B cell (primary cell): ENCODE measurements around the gene PCDHGC4. TPM values are rescaled to one million over a fixed set of nuclear protein-coding genes. Genes with fewer than 3 reads are reported as not detected.

Experiments used
- ATAC-seq: fragments of 200-7000 bp; cut with Tn5 transposase; one replicate; pipeline ENCODE4 v1.10.0; 2021; ENCODE audit warnings: low read depth, mild to moderate bottlenecking, moderate number of reproducible peaks, moderate library complexity
- CTCF ChIA-PET: fragments of 350-600 bp; sonication (Branson Sonifier 250); formaldehyde crosslinking; loops from one replicate; lab custom pipeline; 2021; ENCODE audit warnings: antibody characterized with exemption, inconsistent platforms; lab: Charles Lee
- POLR2A ChIA-PET: fragments of 350-600 bp; sonication (Branson Sonifier 250); formaldehyde crosslinking; loops from one replicate; lab custom pipeline; 2021; ENCODE audit warnings: antibody characterized with exemption; lab: Charles Lee
- DNase-seq: peaks from one replicate; pipeline ENCODE4 v3.0.0; 2013
- H2AFZ ChIP-seq: 2 replicates; pipeline ENCODE4 v1.6.1; 2012; ENCODE audit warnings: mild to moderate bottlenecking, low read depth, low read length; ENCODE audit not compliant: insufficient read depth, poor library complexity, severe bottlenecking
- H3K27ac ChIP-seq, 2 donors: 1 replicate in 1 of 2; 2 replicates in 1 of 2; pipeline ENCODE4 v1.5.1; 2012 to 2013; ENCODE audit warnings: low read length in 2 of 2, mild to moderate bottlenecking in 2 of 2, moderate library complexity in 1 of 2
- H3K27me3 ChIP-seq, 4 experiments: fragments of 200-600 bp in 1 of 4; sonication (generic) in 1 of 4; replicated peaks in 1 of 4; 1 replicate in 2 of 4; 2 replicates in 2 of 4; pipeline versions ENCODE4 v1.6.1 to v1.7.0; 2013 to 2016; ENCODE audit warnings: low read length in 3 of 4, mild to moderate bottlenecking in 2 of 4, mixed read lengths in 1 of 4, moderate library complexity in 1 of 4; ENCODE audit not compliant: insufficient read depth in 4 of 4, control insufficient read depth in 3 of 4; ENCODE audit errors: control extremely low read depth in 1 of 4
- H3K36me3 ChIP-seq, 2 experiments: replicated peaks in 1 of 2; 1 replicate in 1 of 2; 2 replicates in 1 of 2; pipeline versions ENCODE4 v1.6.1 to v1.7.1; 2013; ENCODE audit warnings: low read length in 1 of 2; ENCODE audit not compliant: insufficient read depth in 2 of 2, control insufficient read depth in 1 of 2; ENCODE audit errors: control extremely low read depth in 1 of 2, extremely low read depth in 1 of 2
- H3K4me1 ChIP-seq, 2 donors: fragments of 200-600 bp in 1 of 2; sonication (generic) in 1 of 2; 1 replicate in 1 of 2; 2 replicates in 1 of 2; pipeline versions ENCODE4 v1.5.1 to v1.6.1; 2013 to 2017; ENCODE audit warnings: low read length in 2 of 2; ENCODE audit not compliant: control insufficient read depth in 2 of 2, insufficient read depth in 2 of 2
- H3K4me2 ChIP-seq: replicated peaks from 2 replicates; pipeline ENCODE3; 2012; ENCODE audit warnings: mild to moderate bottlenecking, low read depth, low read length; ENCODE audit not compliant: poor library complexity, severe bottlenecking
- H3K4me3 ChIP-seq, 5 experiments: fragments of 200-600 bp in 1 of 5; sonication (generic) in 1 of 5; 1 replicate in 3 of 5; 2 replicates in 2 of 5; pipeline versions ENCODE4 v1.5.1 to v1.7.0; 2011 to 2016; ENCODE audit warnings: low read length in 4 of 5, mild to moderate bottlenecking in 4 of 5, low read depth in 2 of 5, control low read depth in 1 of 5, moderate library complexity in 1 of 5; ENCODE audit not compliant: insufficient read depth in 1 of 5; ENCODE audit errors: control extremely low read depth in 1 of 5, extremely low read depth in 1 of 5
- H3K79me2 ChIP-seq: fragments of 200-600 bp; sonication (generic); one replicate; pipeline ENCODE4 v1.6.0; 2016; ENCODE audit warnings: low read length; ENCODE audit not compliant: control insufficient read depth, insufficient read depth
- H3K9ac ChIP-seq: fragments of 200-600 bp; sonication (generic); 2 replicates; pipeline ENCODE4 v1.6.1; 2017; ENCODE audit warnings: mild to moderate bottlenecking, low read length, moderate library complexity
- H3K9me3 ChIP-seq, 3 donors: one replicate each; pipeline versions ENCODE4 v1.6.1 to v1.7.1; 2013; ENCODE audit warnings: low read length in 2 of 3; ENCODE audit not compliant: control insufficient read depth in 2 of 3, insufficient read depth in 1 of 3; ENCODE audit errors: control extremely low read depth in 1 of 3
- H4K20me1 ChIP-seq: 2 replicates; pipeline ENCODE4 v1.6.0; 2012; ENCODE audit warnings: mild to moderate bottlenecking, low read length; ENCODE audit not compliant: insufficient read depth, control insufficient read depth, poor library complexity, severe bottlenecking
- H3K27ac Mint-ChIP-seq: one replicate; pipeline ENCODE4 v1.8.0; 2021; ENCODE audit warnings: mixed read lengths
- H3K27me3 Mint-ChIP-seq: one replicate; pipeline ENCODE4 v1.8.0; 2021; ENCODE audit warnings: mixed read lengths
- H3K4me1 Mint-ChIP-seq: one replicate; pipeline ENCODE4 v1.8.0; 2021; ENCODE audit warnings: mixed read lengths
- H3K4me3 Mint-ChIP-seq: one replicate; pipeline ENCODE4 v1.8.0; 2021; ENCODE audit warnings: mixed read lengths
- H3K9me3 Mint-ChIP-seq: one replicate; pipeline ENCODE4 v1.8.0; 2022; ENCODE audit warnings: mixed read lengths; ENCODE audit not compliant: insufficient read depth
- CTCF ChIP-seq: fragments of 200-600 bp; IDR thresholded peaks from one replicate; pipeline ENCODE4 v1.8.0; 2022; ENCODE audit warnings: antibody characterized with exemption, mild to moderate bottlenecking
- EZH2 ChIP-seq: IDR thresholded peaks from 2 replicates; pipeline ENCODE4 v1.6.1; 2012; ENCODE audit warnings: borderline replicate concordance, low read depth, mild to moderate bottlenecking, moderate library complexity, low read length; ENCODE audit not compliant: insufficient read depth, poor library complexity, severe bottlenecking
- WGBS: methylation state at CpG from one replicate; pipeline ENCODE4 v1.1.5; 2013; ENCODE audit warnings: missing lambda C conversion rate; ENCODE audit not compliant: insufficient coverage; 5-methylcytosine and 5-hydroxymethylcytosine counted together
- intact Hi-C: fragments of 100-400 bp; cut with micrococcal nuclease; formaldehyde crosslinking; loops from one replicate; pipeline ENCODE4 v1.10.0; 2022
- polyA plus RNA-seq: library from polyadenylated mRNA; depleted of rRNA; stranded (reverse); fragments of >200 nt; gene quantifications from 2 replicates; pipeline ENCODE4 v1.2.3, GENCODE V29; 2012
- total RNA-seq, 2 donors: library from RNA; stranded (reverse); fragments of 120-200 nt in 1 of 2; gene quantifications; 1 replicate in 1 of 2; 2 replicates in 1 of 2; pipeline versions ENCODE4 v1.2.3 to v1.2.4, GENCODE V29; 2013 to 2022

The PCDHGC4 gene
- total and polyA plus RNA-seq, 2 donors (not counting 1 experiment from before 2014, with no cell fraction given): 0.09 to 0.42 TPM

- ATAC-seq (no peak), DNase-seq (no peak)
- Histone ChIP-seq H3K4me1 (peaks cover 17 to 21% of the 10 kb centered on the region in 2 donors), H3K4me2 (no peak overlapping the region), H3K9me3 (peaks cover 0 to 16% (median 0%) of the 10 kb centered on the region in 3 donors), H3K9ac (no peak overlapping the region), H3K27me3 (peaks cover 0 to 54% (median 19%) of the 10 kb centered on the region in 4 experiments), H3K79me2 (no peaks in the 10 kb centered on the region), H3K4me3 (no peak overlapping the region), H3K27ac (no peak overlapping the region), H2AFZ (no peak overlapping the region), H4K20me1 (no peaks in the 10 kb centered on the region), H3K36me3 (no peaks in the 10 kb centered on the region)
- no peaks in the 10 kb centered on the region for H3K9me3 Mint-ChIP-seq
- intact Hi-C loops: loop anchor here (2.0 kb wide), 1 partner anchor 19 kb away; no protein-coding TSS in a partner anchor
- TF ChIP-seq EZH2: no peak
- no peak for TF ChIP-seq CTCF
- no peak overlapping the region for H3K27ac Mint-ChIP-seq
- no peak overlapping the region for H3K4me3 Mint-ChIP-seq
- ChIA-PET POLR2A (interaction anchor here (1.3 to 1.8 kb wide), 2 partner anchors 13 to 17 kb away, joined by 6 read pairs; no protein-coding TSS in a partner anchor), CTCF (interaction anchor here (0.7 to 2.9 kb wide), 7 partner anchors 10 to 125 kb away, joined by 3 to 13 read pairs (median 3); partner anchors contain the start of genes DIAPH1 and PCDHGA12)
- H3K27me3 Mint-ChIP-seq: peaks cover 42% of the 10 kb centered on the region
- WGBS: 91% methylated on average over 6 of the region's 10 CpGs
- peaks cover 18% of the 10 kb centered on the region for H3K4me1 Mint-ChIP-seq
Observed at GRCh38 chr5:141493500-141494422, 8.9 kb downstream of the PCDHGC4 start.
